CD8-positive, alpha-beta memory T cell (primary cell): Measurements from ENCODE around the gene ZYX. TPM values are rescaled to one million over a fixed set of nuclear protein-coding genes. Genes with fewer than 3 reads are reported as not detected.

Experiments used
- CTCF ChIA-PET: fragments of 350-600 bp; sonication (Branson Sonifier 250); formaldehyde crosslinking; loops from one replicate; lab custom pipeline; 2021; ENCODE audit warnings: antibody characterized with exemption; lab: Charles Lee
- POLR2A ChIA-PET: fragments of 350-600 bp; sonication (Branson Sonifier 250); formaldehyde crosslinking; loops from one replicate; lab custom pipeline; 2021; ENCODE audit warnings: antibody characterized with exemption; lab: Charles Lee
- DNase-seq, 5 donors: peaks; one replicate each; pipeline versions ENCODE4 v3.0.0 to v3.0.0-alpha.2; 2020 to 2022; ENCODE audit warnings: mixed read lengths in 1 of 5
- H3K27ac ChIP-seq: one replicate; pipeline ENCODE4 v1.7.0; 2013; ENCODE audit warnings: low read depth, mild to moderate bottlenecking, low read length, moderate library complexity
- H3K27me3 ChIP-seq: 2 replicates; pipeline ENCODE4 v1.7.0; 2013; ENCODE audit warnings: low read length, mild to moderate bottlenecking; ENCODE audit not compliant: insufficient read depth, poor library complexity, severe bottlenecking
- H3K36me3 ChIP-seq: 2 replicates; pipeline ENCODE4 v1.7.0; 2013; ENCODE audit warnings: mild to moderate bottlenecking, low read length, moderate library complexity; ENCODE audit not compliant: insufficient read depth
- H3K4me1 ChIP-seq: 2 replicates; pipeline ENCODE4 v1.7.0; 2013; ENCODE audit warnings: mild to moderate bottlenecking, low read length, moderate library complexity; ENCODE audit not compliant: insufficient read depth
- H3K4me3 ChIP-seq: 2 replicates; pipeline ENCODE4 v1.7.0; 2013; ENCODE audit warnings: mild to moderate bottlenecking, low read length
- H3K9me3 ChIP-seq: 2 replicates; pipeline ENCODE4 v1.7.0; 2013; ENCODE audit warnings: mild to moderate bottlenecking, low read length
- H3K27ac Mint-ChIP-seq, 8 donors: one replicate each; pipeline ENCODE4 v1.8.0; 2020 to 2021; ENCODE audit warnings: mixed read lengths in 8 of 8, mild to moderate bottlenecking in 6 of 8, inconsistent platforms in 3 of 8, moderate library complexity in 3 of 8
- H3K27me3 Mint-ChIP-seq, 2 donors: one replicate each; pipeline ENCODE4 v1.8.0; 2020 to 2021; ENCODE audit warnings: mixed read lengths in 2 of 2, mild to moderate bottlenecking in 1 of 2, moderate library complexity in 1 of 2
- H3K36me3 Mint-ChIP-seq, 3 donors: one replicate each; pipeline ENCODE4 v1.8.0; 2020 to 2021; ENCODE audit warnings: mixed read lengths in 3 of 3, inconsistent platforms in 1 of 3, mild to moderate bottlenecking in 1 of 3
- H3K4me1 Mint-ChIP-seq, 3 donors: one replicate each; pipeline ENCODE4 v1.8.0; 2020 to 2021; ENCODE audit warnings: mixed read lengths in 3 of 3, inconsistent platforms in 1 of 3, mild to moderate bottlenecking in 1 of 3
- H3K4me3 Mint-ChIP-seq, 7 donors: one replicate each; pipeline ENCODE4 v1.8.0; 2020 to 2021; ENCODE audit warnings: mixed read lengths in 7 of 7, mild to moderate bottlenecking in 6 of 7, moderate library complexity in 4 of 7, inconsistent platforms in 2 of 7
- H3K9me3 Mint-ChIP-seq, 5 donors: one replicate each; pipeline ENCODE4 v1.8.0; 2020 to 2022; ENCODE audit warnings: mixed read lengths in 5 of 5, mild to moderate bottlenecking in 3 of 5, moderate library complexity in 2 of 5, inconsistent platforms in 1 of 5
- polyA plus RNA-seq: library from polyadenylated mRNA; unstranded; fragments of 300-500 nt; fragmentation: Illumina TruSeq; gene quantifications from one replicate; pipeline ENCODE4 v1.2.3, GENCODE V29; 2021
- total RNA-seq, 2 experiments: library from RNA; stranded (reverse); gene quantifications; one replicate each; pipeline ENCODE4 v1.2.3, GENCODE V29; 2021

The ZYX gene
- total and polyA plus RNA-seq, 3 experiments from 2014 or later, result 101 to 143 (median 104) TPM

DNA sequence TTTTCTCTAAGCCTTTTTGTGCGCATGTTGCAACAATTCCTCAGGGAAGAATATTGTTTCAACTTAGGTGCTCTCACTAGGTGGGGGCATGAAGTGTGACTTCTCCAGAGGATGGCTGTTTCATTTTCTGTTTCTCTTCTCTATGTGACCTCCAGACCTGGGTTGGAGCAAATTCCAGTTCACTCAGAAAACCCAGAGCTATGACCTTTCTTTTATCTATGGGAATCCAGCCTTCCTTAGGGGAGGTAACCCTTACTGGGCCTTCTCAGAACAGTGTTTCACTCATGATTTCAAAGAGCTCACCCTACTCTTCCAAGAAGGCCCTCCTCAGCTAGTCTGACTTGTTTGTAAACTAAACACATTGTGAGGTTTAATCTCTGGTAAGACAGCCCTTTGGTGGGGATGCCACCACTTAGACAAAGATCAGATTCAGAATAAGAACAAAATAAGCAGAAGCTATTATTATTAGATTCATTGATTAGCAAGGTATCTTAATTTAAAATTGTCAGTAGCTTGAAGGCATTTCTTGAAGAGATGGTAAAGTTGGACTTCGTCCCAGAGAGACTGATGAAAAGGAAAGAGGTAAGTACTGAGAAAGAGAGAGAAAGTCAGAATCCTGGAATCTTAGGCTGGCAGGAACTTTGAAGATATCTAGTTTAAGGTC, 45.5 kb downstream of the ZYX start:
- Histone ChIP-seq H3K27ac (peak overlapping the region; percentile 42), H3K4me3 (no peak overlapping the region), H3K4me1 (no peaks in the 10 kb centered on the region), H3K27me3 (no peaks in the 10 kb centered on the region), H3K36me3 (no peaks in the 10 kb centered on the region), H3K9me3 (no peaks in the 10 kb centered on the region)
- H3K27me3 Mint-ChIP-seq, result peaks cover 0 to 3% of the 10 kb centered on the region in 2 donors
- H3K27ac Mint-ChIP-seq, result peak overlapping the region in 1 of 8 donors; percentile 29
- peaks cover 0 to 2% (median 0%) of the 10 kb centered on the region in 5 donors for H3K9me3 Mint-ChIP-seq
- no peak overlapping the region for H3K4me3 Mint-ChIP-seq
- CTCF ChIA-PET, result interaction anchor here (0.9 to 1.2 kb wide), 2 partner anchors 9 to 186 kb away, joined by 3 to 4 read pairs; no protein-coding TSS in a partner anchor
- POLR2A ChIA-PET, result no interaction called here
- DNase-seq, result no peak
- H3K36me3 Mint-ChIP-seq, result peaks cover 0 to 6% (median 2%) of the 10 kb centered on the region in 3 donors
- H3K4me1 Mint-ChIP-seq, result peaks cover 0 to 7% (median 4%) of the 10 kb centered on the region in 3 donors

DNA sequence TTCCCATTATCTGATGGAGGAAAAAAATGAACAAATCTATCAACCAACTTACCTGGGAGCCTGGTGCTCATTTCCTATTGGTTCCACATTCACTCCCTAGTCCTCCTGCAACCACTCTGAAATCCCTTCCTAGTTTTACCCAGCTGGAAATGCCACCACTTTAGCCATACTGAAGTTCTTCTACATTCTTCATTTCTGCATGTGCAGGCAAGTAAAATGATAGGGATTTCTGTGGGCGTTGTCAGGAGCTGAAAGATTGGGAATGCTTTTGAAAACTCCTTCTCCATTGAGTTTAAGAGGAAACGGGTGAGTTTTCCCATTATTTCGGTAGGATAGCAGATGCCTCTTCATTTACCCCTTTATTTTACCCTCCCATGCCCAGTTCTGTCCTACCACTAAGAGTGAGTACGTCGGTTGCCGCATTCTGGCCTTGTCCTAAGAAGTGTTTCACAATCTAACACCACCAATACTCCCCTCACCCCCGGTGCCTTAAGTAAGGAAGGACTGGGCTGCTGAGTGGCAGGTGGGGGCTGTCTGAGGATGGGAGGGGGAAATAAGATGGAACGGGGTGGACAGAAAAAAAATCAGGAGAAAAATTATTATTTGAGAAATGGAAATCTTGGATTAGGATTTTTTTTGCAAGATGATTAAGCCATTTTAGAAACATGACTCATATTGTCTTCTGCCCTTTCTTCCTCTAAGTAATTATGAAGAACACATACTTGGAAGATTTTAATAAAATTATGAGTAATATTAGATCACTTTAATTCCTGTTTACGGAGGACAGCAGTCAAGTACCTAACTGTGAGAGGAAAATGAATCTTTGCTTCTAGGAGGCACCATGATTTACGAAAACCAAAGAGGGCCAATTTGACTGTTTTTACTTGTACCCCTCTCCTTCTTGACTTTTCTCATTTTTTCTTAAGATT, 48.9 kb downstream of the ZYX start:
- H3K27ac Mint-ChIP-seq, result no peak overlapping the region
- Histone ChIP-seq H3K4me3 (no peak overlapping the region), H3K4me1 (no peaks in the 10 kb centered on the region), H3K27me3 (peaks cover 4% of the 10 kb centered on the region), H3K27ac (no peak overlapping the region), H3K36me3 (no peaks in the 10 kb centered on the region), H3K9me3 (no peaks in the 10 kb centered on the region)
- no peaks in the 10 kb centered on the region for H3K9me3 Mint-ChIP-seq
- H3K4me1 Mint-ChIP-seq, result peaks cover 0 to 7% (median 4%) of the 10 kb centered on the region in 3 donors
- H3K36me3 Mint-ChIP-seq, result peaks cover 0 to 5% (median 0%) of the 10 kb centered on the region in 3 donors
- POLR2A ChIA-PET, result no interaction called here
- no peak for DNase-seq
- peaks cover 0 to 3% of the 10 kb centered on the region in 2 donors for H3K27me3 Mint-ChIP-seq
- CTCF ChIA-PET, result no interaction called here
- no peak overlapping the region for H3K4me3 Mint-ChIP-seq

DNA sequence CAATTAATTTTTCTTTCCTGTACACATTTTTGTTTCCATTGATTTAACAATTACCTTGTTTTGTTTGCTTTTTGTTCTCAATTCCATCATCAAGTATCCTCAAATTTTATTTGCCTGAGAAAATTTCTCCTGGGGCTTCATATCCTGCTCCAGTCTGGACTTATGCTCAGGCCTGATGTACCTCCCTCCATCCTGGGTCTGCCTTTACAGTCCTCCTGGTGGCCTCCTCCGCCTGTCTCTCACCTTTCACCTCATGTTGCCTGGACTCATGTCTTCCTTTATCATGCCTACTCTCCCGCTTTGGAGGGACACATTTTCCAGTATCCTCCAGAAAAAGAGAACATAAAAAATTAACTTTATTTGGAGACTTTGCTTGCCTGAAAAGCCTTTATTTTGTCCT, 50.0 kb downstream of the ZYX start:
- Mint-ChIP-seq H3K4me3 (no peak overlapping the region), H3K36me3 (peaks cover 0 to 8% (median 0%) of the 10 kb centered on the region in 3 donors), H3K27ac (no peak overlapping the region), H3K9me3 (no peaks in the 10 kb centered on the region), H3K27me3 (peaks cover 3% of the 10 kb centered on the region in 2 donors), H3K4me1 (peaks cover 0 to 7% (median 4%) of the 10 kb centered on the region in 3 donors)
- no peak overlapping the region for H3K27ac ChIP-seq
- H3K4me3 ChIP-seq, result no peak overlapping the region
- no peak for DNase-seq
- ChIA-PET CTCF (interaction anchor here (1.3 kb wide), 1 partner anchor 9 kb away, joined by 3 read pairs; no protein-coding TSS in a partner anchor), POLR2A (interaction anchor here (0.6 kb wide), 1 partner anchor 16 kb away, joined by 4 read pairs; no protein-coding TSS in a partner anchor)
- peaks cover 4% of the 10 kb centered on the region for H3K27me3 ChIP-seq
- no peaks in the 10 kb centered on the region for H3K4me1 ChIP-seq
- H3K9me3 ChIP-seq, result no peaks in the 10 kb centered on the region
- no peaks in the 10 kb centered on the region for H3K36me3 ChIP-seq

DNA sequence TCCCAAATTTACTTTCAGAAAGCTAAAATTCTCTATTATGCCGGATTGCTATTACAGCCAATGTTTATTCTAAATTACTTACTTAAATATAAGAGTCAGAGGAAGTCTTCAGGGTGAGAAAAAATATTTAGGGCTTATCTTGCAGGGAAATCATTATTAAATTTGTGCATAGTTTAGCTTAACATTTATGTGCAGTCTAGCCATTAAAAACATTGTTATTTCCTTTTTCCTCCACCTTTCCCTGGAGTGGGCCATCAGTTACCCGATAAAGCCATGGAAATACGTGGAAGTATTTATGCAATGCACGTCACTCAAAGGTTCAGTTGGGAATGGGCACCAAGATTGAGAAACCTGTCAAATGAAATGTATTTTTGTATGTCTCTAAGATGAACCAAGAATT, 52.6 kb downstream of the ZYX start:
- POLR2A ChIA-PET, result no interaction called here
- CTCF ChIA-PET, result interaction anchor here (0.8 kb wide), 1 partner anchor 16 kb away, joined by 3 read pairs; no protein-coding TSS in a partner anchor
- Histone ChIP-seq H3K9me3 (no peaks in the 10 kb centered on the region), H3K27ac (no peak overlapping the region), H3K4me1 (no peaks in the 10 kb centered on the region), H3K4me3 (no peak overlapping the region), H3K36me3 (no peaks in the 10 kb centered on the region), H3K27me3 (peaks cover 4% of the 10 kb centered on the region)
- H3K9me3 Mint-ChIP-seq, result no peaks in the 10 kb centered on the region
- peaks cover 3 to 5% of the 10 kb centered on the region in 2 donors for H3K27me3 Mint-ChIP-seq
- H3K27ac Mint-ChIP-seq, result no peak overlapping the region
- no peak for DNase-seq
- peaks cover 0 to 11% (median 0%) of the 10 kb centered on the region in 3 donors for H3K36me3 Mint-ChIP-seq
- H3K4me3 Mint-ChIP-seq, result no peak overlapping the region
- H3K4me1 Mint-ChIP-seq, result peaks cover 0 to 11% (median 9%) of the 10 kb centered on the region in 3 donors

DNA sequence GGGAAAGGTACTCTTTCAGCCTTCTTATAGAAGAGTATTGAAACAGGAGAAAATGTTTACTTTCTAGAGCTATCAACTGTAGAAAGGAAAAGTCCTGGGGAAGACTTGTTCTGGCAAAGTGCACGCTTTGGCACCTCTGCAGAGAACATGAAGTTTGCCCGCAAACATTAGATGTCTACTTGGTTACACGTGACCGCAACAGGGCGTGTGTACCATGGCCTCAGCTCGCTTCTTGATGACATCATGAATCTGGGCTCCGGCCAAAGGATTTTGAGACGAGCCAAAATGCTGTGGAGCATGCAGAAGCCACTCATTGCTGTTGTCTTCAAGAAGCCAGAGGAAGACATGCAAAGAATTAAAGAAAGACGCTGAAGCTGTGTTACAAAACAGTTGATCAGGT, 53.5 kb downstream of the ZYX start:
- H3K27ac Mint-ChIP-seq, result no peak overlapping the region
- no peak overlapping the region for H3K4me3 ChIP-seq
- H3K9me3 ChIP-seq, result no peaks in the 10 kb centered on the region
- peaks cover 0 to 11% (median 0%) of the 10 kb centered on the region in 3 donors for H3K36me3 Mint-ChIP-seq
- DNase-seq, result no peak
- H3K4me1 Mint-ChIP-seq, result peaks cover 0 to 11% (median 9%) of the 10 kb centered on the region in 3 donors
- H3K9me3 Mint-ChIP-seq, result no peaks in the 10 kb centered on the region
- no peak overlapping the region for H3K4me3 Mint-ChIP-seq
- H3K27me3 Mint-ChIP-seq, result peaks cover 3 to 5% of the 10 kb centered on the region in 2 donors
- CTCF ChIA-PET, result interaction anchor here (1.0 kb wide), 1 partner anchor 18 kb away, joined by 3 read pairs; no protein-coding TSS in a partner anchor
- H3K36me3 ChIP-seq, result no peaks in the 10 kb centered on the region
- POLR2A ChIA-PET, result no interaction called here
- peaks cover 4% of the 10 kb centered on the region for H3K27me3 ChIP-seq
- H3K27ac ChIP-seq, result no peak overlapping the region
- no peaks in the 10 kb centered on the region for H3K4me1 ChIP-seq

DNA sequence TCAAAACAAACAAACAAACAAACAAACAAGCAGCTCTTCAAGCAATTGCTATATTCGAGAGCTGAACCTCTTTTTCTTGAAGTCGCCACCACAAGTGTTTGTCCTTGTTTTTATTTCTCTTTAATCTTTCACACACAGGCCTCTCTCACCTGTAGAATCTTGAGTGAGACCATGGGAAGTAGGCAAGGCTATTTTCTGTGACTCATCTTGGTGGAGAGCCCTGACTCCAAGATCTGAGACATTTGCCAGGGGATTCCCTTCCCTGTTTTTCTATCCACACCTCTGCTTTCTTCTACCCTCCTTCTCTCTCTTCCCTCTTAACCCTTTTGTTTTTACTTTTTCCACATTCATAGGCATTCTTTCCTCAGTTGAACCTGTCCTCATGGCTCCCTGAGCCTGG, 54.1 kb downstream of the ZYX start:
- POLR2A ChIA-PET, result no interaction called here
- H3K9me3 ChIP-seq, result no peaks in the 10 kb centered on the region
- peaks cover 0 to 11% (median 9%) of the 10 kb centered on the region in 3 donors for H3K4me1 Mint-ChIP-seq
- no peaks in the 10 kb centered on the region for H3K36me3 ChIP-seq
- H3K4me3 ChIP-seq, result no peak overlapping the region
- no peak for DNase-seq
- no peak overlapping the region for H3K27ac Mint-ChIP-seq
- H3K36me3 Mint-ChIP-seq, result peaks cover 0 to 9% (median 0%) of the 10 kb centered on the region in 3 donors
- CTCF ChIA-PET, result interaction anchor here (1.0 kb wide), 1 partner anchor 18 kb away, joined by 3 read pairs; no protein-coding TSS in a partner anchor
- H3K4me3 Mint-ChIP-seq, result no peak overlapping the region
- no peaks in the 10 kb centered on the region for H3K9me3 Mint-ChIP-seq
- no peak overlapping the region for H3K27ac ChIP-seq
- peaks cover 4% of the 10 kb centered on the region for H3K27me3 ChIP-seq
- peaks cover 3 to 5% of the 10 kb centered on the region in 2 donors for H3K27me3 Mint-ChIP-seq
- H3K4me1 ChIP-seq, result no peaks in the 10 kb centered on the region

DNA sequence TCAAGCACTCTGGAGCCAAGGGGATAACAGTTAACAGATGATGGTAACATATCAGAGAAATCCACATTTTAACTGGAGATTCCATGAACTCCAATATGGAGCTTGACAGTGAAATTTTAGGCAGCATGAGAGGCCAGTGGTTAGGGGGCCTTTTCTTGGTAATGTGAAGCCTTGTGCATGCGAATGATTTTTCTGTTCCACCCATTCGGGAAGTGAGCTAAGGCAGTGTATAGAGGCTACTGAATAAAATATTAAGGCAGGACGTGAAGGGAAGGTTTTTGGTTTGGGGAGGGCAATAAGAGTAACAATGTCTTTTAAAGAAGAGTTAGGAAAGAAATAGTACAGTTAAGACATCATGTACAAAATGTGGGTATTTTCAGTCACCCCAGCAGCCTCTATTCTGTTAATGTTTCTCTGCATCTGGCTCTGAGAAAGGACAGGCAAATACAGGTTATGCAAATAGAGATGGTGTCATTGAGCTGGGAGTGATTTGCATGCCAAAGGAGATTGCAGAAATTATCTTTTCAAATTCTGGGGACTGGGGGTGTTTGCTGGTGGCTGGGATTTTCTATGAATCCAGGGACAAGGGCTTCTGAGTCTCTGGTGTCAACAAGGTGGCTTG, 55.3 kb downstream of the ZYX start:
- H3K4me1 ChIP-seq, result no peaks in the 10 kb centered on the region
- Mint-ChIP-seq H3K27me3 (peaks cover 0 to 5% of the 10 kb centered on the region in 2 donors), H3K4me3 (no peak overlapping the region), H3K36me3 (peaks cover 0 to 8% (median 0%) of the 10 kb centered on the region in 3 donors), H3K9me3 (no peaks in the 10 kb centered on the region), H3K27ac (no peak overlapping the region), H3K4me1 (peaks cover 0 to 11% (median 9%) of the 10 kb centered on the region in 3 donors)
- H3K27ac ChIP-seq, result no peak overlapping the region
- H3K9me3 ChIP-seq, result no peaks in the 10 kb centered on the region
- peaks cover 4% of the 10 kb centered on the region for H3K27me3 ChIP-seq
- ChIA-PET POLR2A (no interaction called here), CTCF (interaction anchor here (1.0 kb wide), 1 partner anchor 196 kb away, joined by 3 read pairs; no protein-coding TSS in a partner anchor)
- DNase-seq, result no peak
- H3K36me3 ChIP-seq, result no peaks in the 10 kb centered on the region
- H3K4me3 ChIP-seq, result no peak overlapping the region
